Cardiac muscle cell (in vitro differentiated cells and primary cell): Measurements from ENCODE around the gene NFASC. TPM values are rescaled to one million over a fixed set of nuclear protein-coding genes. Genes with fewer than 3 reads are reported as not detected.

Experiments used
- DNase-seq, 2 donors: peaks; one replicate each; pipeline versions ENCODE4 v3.0.0 to v3.0.0-alpha.2; 2010 to 2017; ENCODE audit warnings: low read depth in 1 of 2, low spot score in 1 of 2
- H3K27ac ChIP-seq: fragments of 200-600 bp; sonication (generic); 2 replicates; pipeline ENCODE4 v1.5.1; 2016
- H3K27me3 ChIP-seq: fragments of 200-600 bp; sonication (generic); 2 replicates; pipeline ENCODE4 v1.6.0; 2016; ENCODE audit warnings: control low read depth
- H3K36me3 ChIP-seq: fragments of 200-600 bp; sonication (generic); 2 replicates; pipeline ENCODE4 v1.5.1; 2016; ENCODE audit warnings: control low read depth
- H3K4me1 ChIP-seq: fragments of 200-600 bp; sonication (generic); 2 replicates; pipeline ENCODE4 v1.8.1; 2017; ENCODE audit warnings: low read depth, mild to moderate bottlenecking, mixed run types
- H3K4me3 ChIP-seq: fragments of 200-600 bp; sonication (generic); 2 replicates; pipeline ENCODE4 v1.5.1; 2016; ENCODE audit warnings: mild to moderate bottlenecking
- H3K9me3 ChIP-seq: fragments of 200-600 bp; sonication (generic); 2 replicates; pipeline ENCODE4 v1.5.1; 2017; ENCODE audit warnings: low read depth, mild to moderate bottlenecking, control low read depth
- CTCF ChIP-seq: IDR thresholded peaks from 2 replicates; pipeline ENCODE4 v1.5.1; 2012; ENCODE audit warnings: low read depth, mild to moderate bottlenecking, low read length
- polyA plus RNA-seq: library from polyadenylated mRNA; unstranded; fragments of >200 nt; fragmentation: Nextera tagmentation; extraction: Ambion mirVana; gene quantifications from 2 replicates; pipeline ENCODE4 v1.2.1, GENCODE V29; 2016
- total RNA-seq: library from RNA; depleted of rRNA; stranded (reverse); fragments of >200 nt; gene quantifications from 2 replicates; pipeline ENCODE4 v1.2.3, GENCODE V29; 2016

The NFASC gene
- total and polyA plus RNA-seq, 2 experiments from 2014 or later: 0.63 TPM; not detected in 1

- no peak for DNase-seq
- H3K4me3 ChIP-seq: no peak overlapping the region
- TF ChIP-seq CTCF: no peak
Observed at GRCh38 chr1:204928671-204929486, 58.2 kb downstream of the NFASC start.

GRCh38 chr1:204929487-204930154 is 59.0 kb downstream of the NFASC start:
- no peaks in the 10 kb centered on the region for H3K4me1 ChIP-seq
- DNase-seq: no peak
- TF ChIP-seq CTCF: no peak

More at GRCh38 chr1:204928671-204929486, 58.2 kb downstream of the NFASC start:
- Histone ChIP-seq H3K4me1 (no peaks in the 10 kb centered on the region), H3K9me3 (no peaks in the 10 kb centered on the region), H3K27me3 (no peaks in the 10 kb centered on the region), H3K27ac (no peak overlapping the region), H3K36me3 (no peaks in the 10 kb centered on the region)

GRCh38 chr1:204930155-204930523 is 59.5 kb downstream of the NFASC start:
- Histone ChIP-seq H3K27me3 (peaks cover 6% of the 10 kb centered on the region), H3K27ac (no peak overlapping the region)
- no peak for DNase-seq

More at GRCh38 chr1:204929487-204930154, 59.0 kb downstream of the NFASC start:
- H3K9me3 ChIP-seq: no peaks in the 10 kb centered on the region
- H3K27ac ChIP-seq: no peak overlapping the region
- no peak overlapping the region for H3K4me3 ChIP-seq
- peaks cover 1% of the 10 kb centered on the region for H3K27me3 ChIP-seq
- no peaks in the 10 kb centered on the region for H3K36me3 ChIP-seq

GRCh38 chr1:204931313-204931712 is 60.7 kb downstream of the NFASC start:
- H3K4me1 ChIP-seq: no peaks in the 10 kb centered on the region
- TF ChIP-seq CTCF: no peak
- H3K4me3 ChIP-seq: no peak overlapping the region
- peaks cover 8% of the 10 kb centered on the region for H3K27me3 ChIP-seq
- DNase-seq: peak in 1 of 2 donors; percentile 26
- no peak overlapping the region for H3K27ac ChIP-seq
- H3K36me3 ChIP-seq: no peaks in the 10 kb centered on the region
- no peaks in the 10 kb centered on the region for H3K9me3 ChIP-seq

More at GRCh38 chr1:204930155-204930523, 59.5 kb downstream of the NFASC start:
- Histone ChIP-seq H3K4me1 (no peaks in the 10 kb centered on the region), H3K4me3 (no peak overlapping the region), H3K9me3 (no peaks in the 10 kb centered on the region), H3K36me3 (no peaks in the 10 kb centered on the region)
- no peak for TF ChIP-seq CTCF

GRCh38 chr1:204931768-204932572 is 61.3 kb downstream of the NFASC start:
- H3K27ac ChIP-seq: no peak overlapping the region
- peaks cover 8% of the 10 kb centered on the region for H3K27me3 ChIP-seq
- no peak overlapping the region for H3K4me3 ChIP-seq
- no peaks in the 10 kb centered on the region for H3K9me3 ChIP-seq
- no peaks in the 10 kb centered on the region for H3K36me3 ChIP-seq
- TF ChIP-seq CTCF: no peak
- H3K4me1 ChIP-seq: no peaks in the 10 kb centered on the region
- DNase-seq: no peak
